ENCODE results near the gene USP35.
"Not testable (repeated sequence)": the region's sequence is repeated elsewhere in the genome, so short reads cannot be mapped to it uniquely, and the experiment has no call there.

USP35 gene

GRCh38 chr11:78219493-78220217 lies 30.9 kb downstream of the USP35 start:
- Histone ChIP-seq H3K9me3 (replicated peaks in 1 of 11) (no peaks in the 10 kb centered on the region), H3K4me1 (peaks cover 9 to 43% (median 39%) of the 10 kb centered on the region in 10 experiments), H3K4me2 (no peak overlapping the region), H3K27ac (no peak overlapping the region), H3K27me3 (no peaks in the 10 kb centered on the region), H3K4me3 (no peak overlapping the region), H3K9ac (no peak overlapping the region), H4K20me1 (peaks cover 0 to 87% (median 28%) of the 10 kb centered on the region in 11 experiments; a peak in 12 of 22 replicates), H3K36me3 (peaks cover 99 to 100% (median 100%) of the 10 kb centered on the region in 11 experiments)
- no peak for TF ChIP-seq Cebpa-rat (IDR thresholded peaks at IDR 0.05)

- no peak overlapping the region for H3K9ac ChIP-seq
- H3K4me3 ChIP-seq, result no peak overlapping the region
- H3K27me3 ChIP-seq, result no peaks in the 10 kb centered on the region
- peaks cover 99 to 100% (median 100%) of the 10 kb centered on the region in 11 experiments for H3K36me3 ChIP-seq
- TF ChIP-seq Cebpa-rat (IDR thresholded peaks at IDR 0.05), result no peak
- no peak overlapping the region for H3K4me2 ChIP-seq
- no peak overlapping the region for H3K27ac ChIP-seq
- H3K9me3 ChIP-seq (replicated peaks in 1 of 11), result no peaks in the 10 kb centered on the region
- H3K4me1 ChIP-seq, result peaks cover 9 to 43% (median 36%) of the 10 kb centered on the region in 10 experiments; a peak in 19 of 20 replicates
- peaks cover 0 to 87% (median 24%) of the 10 kb centered on the region in 11 experiments; a peak in 12 of 22 replicates for H4K20me1 ChIP-seq
Measured at GRCh38 chr11:78220218-78221157, 31.8 kb downstream of the USP35 start.

- no peaks in the 10 kb centered on the region for H3K27me3 ChIP-seq
Measured at GRCh38 chr11:78221396-78222315, 32.9 kb downstream of the USP35 start.

GRCh38 chr11:78222726-78223125 lies 34.0 kb downstream of the USP35 start:
- not testable (repeated sequence) for H3K27me3 ChIP-seq; H3K4me2 ChIP-seq; H3K27ac ChIP-seq; H3K4me3 ChIP-seq; H3K9ac ChIP-seq; H3K9me3 ChIP-seq (replicated peaks in 1 of 11)
- Histone ChIP-seq H4K20me1 (peaks cover 0 to 88% (median 24%) of the 10 kb centered on the region in 11 experiments; a peak in 10 of 22 replicates), H3K4me1 (peaks cover 14 to 32% (median 27%) of the 10 kb centered on the region in 10 experiments), H3K36me3 (peaks cover 94 to 100% (median 99%) of the 10 kb centered on the region in 11 experiments)

More at GRCh38 chr11:78221396-78222315, 32.9 kb downstream of the USP35 start:
- TF ChIP-seq Cebpa-rat (IDR thresholded peaks at IDR 0.05), result no peak
- no peak overlapping the region for H3K4me2 ChIP-seq
- H3K27ac ChIP-seq, result no peak overlapping the region
- peaks cover 99 to 100% (median 100%) of the 10 kb centered on the region in 11 experiments for H3K36me3 ChIP-seq
- H3K9ac ChIP-seq, result no peak overlapping the region
- H4K20me1 ChIP-seq, result peaks cover 0 to 84% (median 24%) of the 10 kb centered on the region in 11 experiments; a peak in 10 of 22 replicates
- H3K9me3 ChIP-seq (replicated peaks in 1 of 11), result no peaks in the 10 kb centered on the region
- H3K4me3 ChIP-seq, result no peak overlapping the region
- peaks cover 9 to 33% (median 24%) of the 10 kb centered on the region in 10 experiments; a peak in 19 of 20 replicates for H3K4me1 ChIP-seq

GRCh38 chr11:78223320-78223954 lies 34.7 kb downstream of the USP35 start:
- Histone ChIP-seq H3K9ac (no peak overlapping the region), H3K27me3 (no peaks in the 10 kb centered on the region), H3K9me3 (replicated peaks in 1 of 11) (no peaks in the 10 kb centered on the region), H3K27ac (peak overlapping the region in 3 of 11 experiments; percentile 9 to 17 (median 15); a peak in 3 of 22 replicates), H3K4me3 (no peak overlapping the region), H3K36me3 (peaks cover 87 to 97% (median 92%) of the 10 kb centered on the region in 11 experiments), H4K20me1 (peaks cover 0 to 92% (median 31%) of the 10 kb centered on the region in 11 experiments; a peak in 10 of 22 replicates), H3K4me2 (peak overlapping the region in 6 of 11 experiments; percentile 17 to 58 (median 44); a peak in 9 of 22 replicates), H3K4me1 (peaks cover 20 to 39% (median 34%) of the 10 kb centered on the region in 10 experiments)
- TF ChIP-seq Cebpa-rat (IDR thresholded peaks at IDR 0.05), result no peak

- Histone ChIP-seq H3K4me1 (peaks cover 31 to 49% (median 44%) of the 10 kb centered on the region in 10 experiments), H3K4me3 (no peak overlapping the region), H3K27me3 (no peaks in the 10 kb centered on the region), H3K9ac (no peak overlapping the region; a peak in 1 of 22 replicates), H3K9me3 (replicated peaks in 1 of 11) (no peaks in the 10 kb centered on the region), H4K20me1 (peaks cover 0 to 93% (median 30%) of the 10 kb centered on the region in 11 experiments; a peak in 12 of 22 replicates), H3K4me2 (peak overlapping the region in 7 of 11 experiments; percentile 3 to 58 (median 42); a peak in 11 of 22 replicates), H3K27ac (0 out of 22 replicates have a peak overlapping the region, but pooled peaks of 1 of the 11 experiments have one; percentile 9), H3K36me3 (peaks cover 76 to 93% (median 83%) of the 10 kb centered on the region in 11 experiments)
- no peak for TF ChIP-seq Cebpa-rat (IDR thresholded peaks at IDR 0.05)
Measured at GRCh38 chr11:78224506-78224905, 35.8 kb downstream of the USP35 start.

GRCh38 chr11:78224906-78225420 lies 36.2 kb downstream of the USP35 start:
- no peak for TF ChIP-seq Cebpa-rat (IDR thresholded peaks at IDR 0.05)
- no peak overlapping the region for H3K9ac ChIP-seq
- H3K36me3 ChIP-seq, result peaks cover 72 to 90% (median 79%) of the 10 kb centered on the region in 11 experiments
- peaks cover 0 to 93% (median 30%) of the 10 kb centered on the region in 11 experiments; a peak in 13 of 22 replicates for H4K20me1 ChIP-seq
- H3K27me3 ChIP-seq, result no peaks in the 10 kb centered on the region
- peaks cover 35 to 53% (median 47%) of the 10 kb centered on the region in 10 experiments for H3K4me1 ChIP-seq
- no peak overlapping the region for H3K27ac ChIP-seq
- no peaks in the 10 kb centered on the region for H3K9me3 ChIP-seq (replicated peaks in 1 of 11)
- H3K4me3 ChIP-seq, result no peak overlapping the region
- peak overlapping the region in 3 of 11 experiments; percentile 8 to 46 (median 45); a peak in 5 of 22 replicates for H3K4me2 ChIP-seq
